Measurements from ENCODE around the gene FOXRED2.

FOXRED2 gene

DNA sequence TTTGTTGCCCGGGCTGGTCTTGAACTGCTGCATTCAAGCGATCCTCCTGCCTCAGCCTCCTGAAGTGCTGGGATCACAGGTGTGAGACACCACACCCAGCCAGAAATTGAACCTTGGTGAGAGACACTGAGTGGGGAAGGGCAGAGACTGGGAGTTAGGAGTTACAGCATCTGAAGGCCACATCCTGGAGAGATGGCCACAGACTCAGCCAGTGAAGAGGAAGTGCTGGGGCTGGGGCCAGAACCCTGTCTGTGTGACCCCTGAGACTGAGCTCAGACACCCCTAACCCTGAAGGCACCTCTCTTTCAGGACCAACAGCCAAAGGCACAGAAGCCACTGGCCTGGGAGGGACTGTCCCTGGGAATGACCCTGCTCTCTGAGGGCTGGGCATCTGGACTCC lies 59.2 kb downstream of the FOXRED2 start:
- DNase-seq, result no peak

DNA sequence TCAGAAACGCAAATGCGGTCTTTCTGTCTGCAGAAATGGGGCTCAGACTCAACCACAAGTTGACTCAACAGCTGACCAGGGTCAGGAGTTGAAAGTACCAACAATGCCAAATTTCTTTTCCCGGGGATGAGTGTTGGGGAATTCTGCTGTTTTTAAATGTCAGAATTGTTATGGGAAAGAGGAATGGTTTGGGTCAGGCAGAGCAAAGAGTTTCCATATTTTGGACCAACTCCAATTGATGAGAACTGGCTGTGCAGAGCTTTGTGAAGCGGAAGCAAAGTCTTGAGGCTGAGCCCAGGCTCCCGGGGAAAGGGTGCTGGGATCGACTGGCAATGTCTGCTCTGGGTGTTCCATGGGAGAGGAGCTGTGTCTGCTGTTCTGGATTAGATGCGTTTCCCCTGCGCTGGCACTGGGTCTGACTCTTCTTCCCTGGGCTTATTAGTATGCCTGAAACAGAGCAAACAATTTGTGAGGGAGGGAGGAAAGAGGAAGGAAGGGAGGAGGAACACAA lies 61.6 kb downstream of the FOXRED2 start:
- DNase-seq, result no peak

DNA sequence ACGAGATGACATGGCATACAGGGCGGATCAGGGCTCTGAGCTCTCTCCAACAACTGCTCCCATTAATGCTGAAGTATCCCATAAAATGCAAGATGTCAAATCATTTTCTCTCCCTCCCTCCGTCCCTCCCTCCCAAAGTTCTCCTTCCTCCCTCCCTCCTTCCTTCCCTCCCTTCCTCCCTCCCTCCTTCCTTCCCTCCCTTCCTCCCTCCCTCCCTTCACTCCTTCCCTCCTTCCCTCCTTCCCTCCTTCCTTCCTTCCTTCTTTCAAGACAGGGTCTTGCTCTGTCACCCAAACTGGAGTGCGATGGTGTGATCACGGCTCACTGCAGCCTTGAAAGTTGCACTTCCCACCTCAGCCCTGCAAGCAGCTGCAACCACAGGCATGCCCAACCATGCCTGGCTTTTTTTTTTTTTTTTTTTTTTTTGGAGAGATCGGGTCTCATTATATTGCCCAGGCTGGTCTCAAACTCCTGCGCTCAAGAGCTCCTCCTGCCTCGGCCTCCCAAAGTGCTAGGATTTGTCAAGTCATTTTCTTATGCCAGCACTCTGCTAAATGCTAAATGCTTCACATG lies 63.6 kb downstream of the FOXRED2 start:
- DNase-seq, result no peak

DNA sequence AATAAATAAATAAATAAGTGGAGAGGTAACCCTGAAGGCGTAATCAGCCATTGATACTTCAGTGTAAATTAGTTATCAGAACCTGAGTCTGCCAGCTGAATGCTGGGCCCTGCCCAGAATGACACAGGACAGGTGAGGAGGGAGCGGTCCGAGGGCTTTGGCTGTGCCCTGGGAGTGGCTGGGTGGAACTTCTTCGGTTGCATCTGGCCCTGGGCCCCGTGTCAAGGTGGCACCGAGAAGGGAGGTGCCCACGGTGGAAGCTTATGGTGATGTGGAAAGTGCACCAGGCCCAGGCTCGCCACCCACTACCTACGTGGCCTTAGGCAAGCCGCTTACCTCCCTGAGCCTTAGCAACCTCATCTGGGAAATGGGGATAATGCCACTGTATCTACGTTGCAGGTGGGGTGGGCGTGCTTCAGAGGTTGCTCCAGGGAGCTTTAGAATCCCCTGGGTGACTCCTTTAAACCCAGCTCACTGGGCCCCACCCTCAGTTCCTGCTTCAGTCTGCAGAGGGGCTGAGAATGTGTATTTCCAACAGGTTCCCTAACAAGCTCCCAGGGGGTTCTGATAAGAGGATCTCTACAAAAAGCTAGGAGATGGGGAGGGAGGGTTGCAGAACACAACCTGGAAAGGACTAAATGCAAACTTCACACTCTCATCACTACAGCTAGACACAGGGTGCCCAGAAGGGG lies 64.2 kb downstream of the FOXRED2 start:
- DNase-seq, result no peak

DNA sequence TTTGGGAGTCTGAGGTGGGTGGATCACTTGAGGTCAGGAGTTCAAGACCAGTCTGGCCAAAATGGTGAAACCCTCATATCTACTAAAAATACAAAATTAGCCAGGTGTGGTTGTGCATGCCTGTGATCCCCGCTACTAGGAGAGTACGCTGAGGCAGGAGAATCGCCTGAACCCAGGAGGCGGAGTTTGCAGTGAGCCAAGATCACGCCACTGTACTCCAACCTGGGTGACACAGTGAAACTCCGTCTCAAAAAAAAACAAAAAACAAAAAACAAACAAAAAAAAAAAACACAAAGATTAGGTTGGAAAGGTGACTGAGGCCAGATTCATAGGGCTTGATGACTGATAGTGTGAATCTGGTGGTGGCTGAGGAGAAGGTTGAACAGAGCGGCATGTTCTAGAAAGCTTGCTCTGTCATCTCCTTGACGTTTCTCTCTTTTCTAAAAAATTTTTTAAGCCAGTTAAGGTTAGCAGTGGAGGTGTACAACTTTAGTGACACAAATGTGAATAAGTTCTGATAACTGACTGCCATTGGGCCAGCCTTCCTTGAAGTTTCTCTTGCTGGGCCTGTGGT lies 66.3 kb downstream of the FOXRED2 start:
- no peak for DNase-seq

DNA sequence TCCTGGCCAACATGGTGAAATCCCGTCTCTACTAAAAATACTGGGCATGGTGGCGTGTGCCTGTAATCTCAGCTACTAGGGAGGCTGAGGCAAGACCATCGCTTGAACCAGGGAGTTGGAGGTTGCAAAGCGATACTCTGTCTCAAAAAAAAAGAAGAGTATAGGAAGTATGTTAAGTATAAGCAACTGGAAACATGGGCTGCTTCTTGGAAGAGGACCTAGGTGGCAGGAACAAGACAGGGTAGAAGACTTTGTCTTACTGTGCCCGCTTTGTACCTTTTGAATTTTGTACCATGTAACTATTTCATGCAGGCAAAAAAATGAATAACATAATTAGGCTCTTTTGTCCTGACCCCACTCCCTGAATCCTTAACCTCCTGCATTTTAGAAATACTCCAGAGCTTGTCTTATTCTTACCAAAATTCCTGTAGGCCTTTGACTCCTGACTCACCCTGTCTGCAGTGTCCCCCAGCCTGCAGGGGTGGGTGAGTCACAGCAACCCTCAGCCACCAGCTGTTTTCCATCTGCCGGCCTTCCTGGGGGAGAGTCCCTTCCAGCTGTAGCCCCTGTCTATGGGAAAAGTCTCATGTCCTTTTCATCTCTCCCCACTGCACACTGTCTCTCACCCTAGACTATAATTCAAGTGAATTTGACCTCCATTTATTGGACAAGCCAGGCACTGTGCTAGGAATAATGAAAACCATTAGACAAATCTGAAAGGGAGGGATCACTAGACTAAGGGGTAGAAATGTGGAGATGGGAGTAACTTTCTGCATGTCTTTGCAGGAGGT lies 67.2 kb downstream of the FOXRED2 start:
- no peak for DNase-seq

Measured in retina (tissue), 1 donor.